HAP-1 (cell line): ENCODE results near the gene PHF11.

ENCODE experiments used
- DNase-seq, 2 experiments: peaks; one replicate each; pipeline ENCODE4 v3.0.0-alpha.2; 2016 to 2020; ENCODE audit warnings: low spot score in 2 of 2
- H3K27me3 ChIP-seq: fragments of 250-450 bp; sonication (Bioruptor Pico); 2 replicates; pipeline ENCODE4 v1.5.1; 2020; ENCODE audit warnings: low read depth, mild to moderate bottlenecking, moderate library complexity
- H3K36me3 ChIP-seq: fragments of 250-450 bp; sonication (Bioruptor Pico); replicated peaks from 2 replicates; pipeline ENCODE4 v1.5.1; 2020; ENCODE audit warnings: mild to moderate bottlenecking
- H3K4me1 ChIP-seq: fragments of 250-450 bp; sonication (Bioruptor Pico); 2 replicates; pipeline ENCODE4 v1.5.1; 2020; ENCODE audit warnings: mild to moderate bottlenecking
- H3K4me3 ChIP-seq: fragments of 250-450 bp; sonication (Bioruptor Pico); 2 replicates; pipeline ENCODE4 v1.5.1; 2020; ENCODE audit warnings: mild to moderate bottlenecking, moderate library complexity
- H3K9me3 ChIP-seq: fragments of 250-450 bp; sonication (Bioruptor Pico); 2 replicates; pipeline ENCODE4 v1.5.1; 2020; ENCODE audit warnings: mild to moderate bottlenecking, moderate library complexity
- in situ Hi-C: fragments of 300-500 bp; cut with MboI; formaldehyde crosslinking; loops from 3 replicates; pipeline ENCODE4 v1.14.3; 2020; ENCODE audit warnings: low sequenced_read_pairs, inconsistent platforms, mixed read lengths

The PHF11 gene

GRCh38 chr13:49567491-49567890 is 71.7 kb downstream of the PHF11 start:
- DNase-seq: no peak

DNA sequence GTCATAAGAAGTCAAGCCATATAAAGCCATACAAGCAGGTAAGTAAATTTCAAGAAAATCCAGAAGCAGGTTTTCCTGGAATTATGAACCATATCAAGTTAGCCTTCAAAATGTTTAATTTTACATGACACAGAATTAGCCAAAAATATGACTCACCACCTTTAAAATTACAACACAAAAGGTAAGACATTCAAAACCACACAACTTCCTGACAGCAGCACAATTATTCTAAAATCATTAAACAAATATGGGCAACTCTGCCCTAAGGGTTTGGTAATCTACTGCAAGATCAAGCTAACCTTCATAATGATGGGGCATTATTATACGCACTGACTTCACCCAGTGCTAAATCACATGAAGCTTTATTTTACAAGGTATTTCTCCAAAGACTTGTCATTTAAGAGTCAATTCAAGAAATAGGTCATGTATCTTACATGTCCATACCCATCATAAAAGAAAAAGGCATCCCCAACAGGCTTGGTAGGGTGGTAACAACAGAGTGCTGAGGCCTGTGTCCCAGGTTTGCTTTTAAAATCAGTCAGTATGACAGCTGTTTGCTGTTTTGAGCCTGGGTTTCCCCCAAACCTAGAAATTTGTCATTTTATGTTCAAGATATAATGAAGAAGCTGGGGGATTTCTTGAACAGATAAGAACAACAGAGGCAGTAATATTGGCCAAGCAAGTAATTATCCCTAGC is 74.4 kb downstream of the PHF11 start:
- H3K9me3 ChIP-seq: no peaks in the 10 kb centered on the region

More at GRCh38 chr13:49567491-49567890, 71.7 kb downstream of the PHF11 start:
- Histone ChIP-seq H3K4me1 (peaks cover 8% of the 10 kb centered on the region), H3K4me3 (no peak overlapping the region), H3K9me3 (no peaks in the 10 kb centered on the region), H3K27me3 (no peaks in the 10 kb centered on the region), H3K36me3 (peaks cover 8% of the 10 kb centered on the region; the same call in 1 of the 2 replicates)
- in situ Hi-C loops: no loop called here

DNA sequence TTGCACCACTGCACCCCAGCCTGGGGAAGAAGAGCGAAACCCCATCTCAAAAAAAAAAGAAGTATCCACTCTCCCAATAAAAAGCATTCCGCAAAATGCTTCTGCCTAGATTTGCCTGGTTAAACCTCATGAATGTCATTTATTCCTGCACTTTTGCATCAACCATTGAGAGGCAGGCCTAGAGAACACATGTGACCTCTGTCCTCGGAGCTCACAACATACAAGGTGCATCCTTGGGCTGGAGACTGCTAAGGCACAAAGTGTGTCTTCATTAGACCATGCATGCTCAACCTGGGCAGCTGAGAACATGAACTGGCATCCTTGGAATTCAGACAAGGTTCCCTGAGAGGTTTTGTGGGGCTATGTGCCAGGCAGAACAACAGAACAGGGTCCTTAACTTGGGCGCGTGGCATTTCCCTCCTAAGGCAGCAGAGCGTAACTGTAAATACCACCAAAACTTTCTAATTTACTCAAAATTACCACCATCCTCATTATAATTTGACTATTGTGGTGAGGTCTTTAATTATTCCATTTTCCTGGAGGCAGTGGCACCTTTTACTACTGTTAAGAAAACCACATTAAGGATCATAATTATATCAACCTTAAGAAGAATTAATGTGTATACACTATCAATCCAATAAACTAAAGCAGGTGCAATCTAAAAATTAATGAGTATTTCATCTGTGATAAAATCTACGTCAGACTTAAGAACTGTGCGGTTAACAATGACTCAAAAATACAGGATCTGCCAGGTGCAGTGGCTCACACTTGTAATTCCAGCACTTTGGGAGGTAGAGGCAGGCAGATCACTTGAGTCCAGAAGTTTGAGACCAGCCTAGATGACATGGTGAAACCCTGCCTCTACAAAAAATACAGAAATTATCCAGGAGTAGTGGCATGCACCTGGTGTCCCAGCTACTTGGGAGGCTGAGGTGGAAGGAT is 75.8 kb downstream of the PHF11 start:
- in situ Hi-C loops: no loop called here
- Histone ChIP-seq H3K36me3 (0 out of 2 replicates have a peak, but pooled peaks cover under 1% of the 10 kb centered on the region), H3K9me3 (no peaks in the 10 kb centered on the region), H3K4me1 (peaks cover 8% of the 10 kb centered on the region), H3K4me3 (no peak overlapping the region), H3K27me3 (no peaks in the 10 kb centered on the region)
- DNase-seq: no peak

More for the DNA sequence above, 74.4 kb downstream of the PHF11 start:
- H3K27me3 ChIP-seq: no peaks in the 10 kb centered on the region
- in situ Hi-C loops: no loop called here
- H3K4me1 ChIP-seq: peaks cover 8% of the 10 kb centered on the region
- H3K36me3 ChIP-seq: peaks cover 5% of the 10 kb centered on the region; the same call in 1 of the 2 replicates
- DNase-seq: peak in 1 of 2 experiments; percentile 15
- H3K4me3 ChIP-seq: no peak overlapping the region
